ENCODE measurements around the gene GMFB.

DNA sequence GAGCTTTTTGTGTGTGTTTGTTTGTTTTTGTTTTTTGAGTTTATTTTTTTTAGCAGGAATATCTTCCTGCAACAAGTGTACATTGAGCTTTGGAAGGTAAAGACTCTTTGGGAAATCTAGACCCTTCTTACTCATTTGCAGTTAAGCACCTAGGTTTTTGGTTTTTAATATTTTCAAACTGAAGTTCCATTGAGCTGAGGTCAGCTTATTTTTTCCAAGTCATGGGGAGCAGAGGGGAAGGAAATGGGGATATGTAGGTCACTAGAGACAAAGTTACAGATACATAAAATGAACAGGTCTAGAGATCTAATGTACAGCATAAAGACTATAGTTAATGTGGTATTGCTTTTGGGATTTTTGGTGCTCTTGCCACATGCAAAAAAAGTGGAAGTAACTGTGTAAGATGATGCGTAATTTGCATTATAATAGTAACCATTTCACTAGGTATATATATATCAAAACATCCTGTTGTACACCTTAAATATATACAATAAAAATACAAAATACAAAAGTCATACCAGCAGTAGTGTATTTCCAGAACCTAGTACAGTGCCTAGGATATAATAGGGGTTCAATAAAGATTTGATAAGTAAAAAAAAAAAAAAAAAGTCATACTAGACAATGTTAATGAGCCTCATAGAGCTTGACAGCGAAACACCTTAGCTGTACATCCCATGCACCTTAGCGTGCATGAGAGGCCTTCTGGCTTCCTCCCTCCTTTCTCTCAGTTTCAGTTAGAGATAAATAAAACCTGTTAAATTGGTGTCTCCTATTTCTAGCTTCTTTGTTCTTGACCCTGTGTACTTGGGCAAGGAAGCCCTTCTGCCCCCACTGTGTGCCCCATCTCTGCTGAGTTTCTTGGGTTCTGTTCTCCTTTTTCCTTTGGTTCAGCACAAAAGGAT, 43.6 kb upstream of the GMFB start:
- TF ChIP-seq CREB1 (IDR thresholded peaks at IDR 0.05; ENCODE audit: low read depth) (no peak), GABPA (IDR thresholded peaks at IDR 0.05; ENCODE audit: low read depth) (0 out of 2 replicates have a peak, but pooled peaks have one; percentile 7), SIX5 (IDR thresholded peaks at IDR 0.05; ENCODE audit: low read depth, low read length, severe bottlenecking) (no peak), RFX5 (IDR thresholded peaks at IDR 0.05; ENCODE audit: low read depth, low read length) (no peak), ELK1 (IDR thresholded peaks at IDR 0.05; ENCODE audit: low read depth, low read length) (no peak), CTCF (IDR thresholded peaks at IDR 0.05 in 2 of 3, conservative IDR thresholded peaks at IDR 0.05 in 1 of 3; ENCODE audit: control insufficient read depth in 2 of 3, extremely low read depth in 1 of 3, insufficient read depth in 1 of 3, low read depth in 3 of 3, low read length in 3 of 3) (no peak), POLR2AphosphoS5 (IDR thresholded peaks at IDR 0.05; ENCODE audit: low read length) (no peak)
